Lung (tissue), 12 donors: ENCODE data around the gene PIAS2. TPM values are rescaled to one million over a fixed set of nuclear protein-coding genes. Genes with fewer than 3 reads are reported as not detected.

Source experiments
- ATAC-seq: fragments of 200-7000 bp; cut with Tn5 transposase; one replicate; pipeline ENCODE4 v1.9.1; 2020; ENCODE audit warnings: moderate number of reproducible peaks; ENCODE audit not compliant: insufficient read depth, low FRiP score
- DNase-seq, 3 donors: peaks; one replicate each; pipeline ENCODE4 v3.0.0-alpha.2; 2013 to 2017
- H3K27ac ChIP-seq, 2 donors: one replicate each; pipeline ENCODE4 v1.5.1; 2013; ENCODE audit warnings: mild to moderate bottlenecking in 2 of 2, moderate library complexity in 2 of 2, control low read depth in 1 of 2, inconsistent platforms in 1 of 2, low read depth in 1 of 2, low read length in 1 of 2
- H3K27me3 ChIP-seq, 3 donors: one replicate each; pipeline ENCODE4 v1.5.1; 2013; ENCODE audit warnings: low read length in 2 of 3; ENCODE audit not compliant: control insufficient read depth in 3 of 3, insufficient read depth in 3 of 3
- H3K36me3 ChIP-seq, 4 donors: one replicate each; pipeline ENCODE4 v1.5.1; 2013; ENCODE audit warnings: low read length in 4 of 4, mild to moderate bottlenecking in 1 of 4, moderate library complexity in 1 of 4; ENCODE audit not compliant: control insufficient read depth in 4 of 4, insufficient read depth in 4 of 4
- H3K4me1 ChIP-seq, 5 donors: one replicate each; pipeline ENCODE4 v1.5.1; 2013; ENCODE audit warnings: low read length in 5 of 5, mild to moderate bottlenecking in 2 of 5, moderate library complexity in 1 of 5; ENCODE audit not compliant: control insufficient read depth in 5 of 5, insufficient read depth in 5 of 5
- H3K4me3 ChIP-seq: one replicate; pipeline ENCODE4 v1.5.1; 2013; ENCODE audit warnings: mild to moderate bottlenecking, control low read depth, moderate library complexity
- H3K9ac ChIP-seq, 2 donors: one replicate each; pipeline ENCODE4 v1.5.1; 2013; ENCODE audit warnings: low read length in 2 of 2, control low read depth in 1 of 2; ENCODE audit not compliant: insufficient read depth in 1 of 2
- H3K9me3 ChIP-seq, 4 donors: one replicate each; pipeline ENCODE4 v1.5.1; 2013; ENCODE audit warnings: low read length in 3 of 4, mild to moderate bottlenecking in 1 of 4, moderate library complexity in 1 of 4; ENCODE audit not compliant: control insufficient read depth in 4 of 4, insufficient read depth in 3 of 4
- CTCF ChIP-seq: IDR thresholded peaks from 2 replicates; pipeline ENCODE4 v1.5.1; 2012; ENCODE audit warnings: mild to moderate bottlenecking; ENCODE audit errors: control extremely low read depth, extremely low read depth
- WGBS, 2 donors: extraction: QIAGEN DNeasy Blood & Tissue Kit; methylation state at CpG; one replicate each; pipeline ENCODE4 v1.1.7; 2013; 5-methylcytosine and 5-hydroxymethylcytosine counted together
- polyA plus RNA-seq, 2 donors: library from polyadenylated mRNA; stranded (reverse); fragments of 200-250 nt; gene quantifications; one replicate each; pipeline ENCODE4 v1.2.1, GENCODE V29; 2013
- total RNA-seq, 2 donors: library from RNA; depleted of rRNA in 1 of 2; stranded (reverse); fragments of >200 nt in 1 of 2; gene quantifications; one replicate each; pipeline ENCODE4 v1.2.1, GENCODE V29; 2014 to 2021
- donor health status: control.
- donor health status: control.
- donor health status: Bipolar disorder and iron deficiency.
- donor health status: healthy.
- donor health status: DM: yes; HTN: yes; CAD: no.

Gene PIAS2
- total and polyA plus RNA-seq, 4 donors: 4.2 to 47.6 (median 18.0) TPM

GRCh38 chr18:46910856-46911255 lies 6.5 kb downstream of the PIAS2 start:
- 93 to 94% methylated on average over 3 of the region's 3 CpGs for WGBS, 2 donors
- TF ChIP-seq CTCF: no peak
- DNase-seq (no peak), ATAC-seq (no peak)
- no peak overlapping the region for H3K27ac ChIP-seq
- no peaks in the 10 kb centered on the region for H3K27me3 ChIP-seq
- no peak overlapping the region for H3K9ac ChIP-seq
- H3K36me3 ChIP-seq: peaks cover 0 to 12% (median 0%) of the 10 kb centered on the region in 4 donors
- H3K4me3 ChIP-seq: no peak overlapping the region
- H3K4me1 ChIP-seq: peaks cover 0 to 9% (median 2%) of the 10 kb centered on the region in 5 donors
- H3K9me3 ChIP-seq: no peaks in the 10 kb centered on the region

GRCh38 chr18:46909497-46909896 lies 7.8 kb downstream of the PIAS2 start:
- TF ChIP-seq CTCF: no peak
- ATAC-seq (no peak), DNase-seq (no peak)
- no peaks in the 10 kb centered on the region for H3K27me3 ChIP-seq
- WGBS, 2 donors: 97 to 98% methylated on average over 3 of the region's 3 CpGs
- peaks cover 0 to 12% (median 0%) of the 10 kb centered on the region in 4 donors for H3K36me3 ChIP-seq
- H3K27ac ChIP-seq: no peak overlapping the region
- no peaks in the 10 kb centered on the region for H3K9me3 ChIP-seq
- no peak overlapping the region for H3K4me3 ChIP-seq
- H3K4me1 ChIP-seq: peaks cover 0 to 7% (median 0%) of the 10 kb centered on the region in 5 donors
- no peak overlapping the region for H3K9ac ChIP-seq

- no peaks in the 10 kb centered on the region for H3K9me3 ChIP-seq
- peaks cover 0 to 12% (median under 1%) of the 10 kb centered on the region in 4 donors for H3K36me3 ChIP-seq
- TF ChIP-seq CTCF: no peak
- no peak overlapping the region for H3K9ac ChIP-seq
- no peak overlapping the region for H3K4me3 ChIP-seq
- 96 to 99% methylated on average over 3 of the region's 3 CpGs for WGBS, 2 donors
- no peaks in the 10 kb centered on the region for H3K27me3 ChIP-seq
- no peak for DNase-seq
- no peak for ATAC-seq
- H3K27ac ChIP-seq: no peak overlapping the region
- H3K4me1 ChIP-seq: no peaks in the 10 kb centered on the region
Observed at GRCh38 chr18:46903406-46903805, 13.9 kb downstream of the PIAS2 start.

GRCh38 chr18:46899274-46899948 lies 17.9 kb downstream of the PIAS2 start:
- H3K4me3 ChIP-seq: no peak overlapping the region
- no peak for TF ChIP-seq CTCF
- no peak overlapping the region for H3K27ac ChIP-seq
- H3K27me3 ChIP-seq: no peaks in the 10 kb centered on the region
- ATAC-seq (no peak), DNase-seq (peak in 2 of 3 donors; percentile 14 to 50)
- H3K36me3 ChIP-seq: peaks cover 0 to 1% (median 0%) of the 10 kb centered on the region in 4 donors
- no peak overlapping the region for H3K9ac ChIP-seq
- H3K4me1 ChIP-seq: no peaks in the 10 kb centered on the region
- WGBS, 2 donors: 73 to 83% methylated on average over 2 of the region's 2 CpGs
- no peaks in the 10 kb centered on the region for H3K9me3 ChIP-seq
